ENCODE measurements around the gene MT1E. TPM values are rescaled to one million over a fixed set of nuclear protein-coding genes. Genes with fewer than 3 reads are reported as not detected.
A peak's percentile ranks its signal among the peaks of the same experiment; 100 is the strongest.

The MT1E gene
- total RNA-seq, 1 experiment from 2014 or later, result 383 TPM

GRCh38 chr16:56623637-56624036, 1.9 kb upstream of the MT1E start (continued):
- TF ChIP-seq ZBTB33 (IDR thresholded peaks at IDR 0.05; ENCODE audit: extremely low read depth, insufficient replicate concordance, low read length) (no peak), TCF7L2 (IDR thresholded peaks at IDR 0.05; ENCODE audit: borderline replicate concordance, extremely low read depth, insufficient read depth, insufficient read length) (no peak), EZH2 (IDR thresholded peaks at IDR 0.05) (no peak)

- ChIA-PET CTCF (interaction anchor here (1.0 to 2.8 kb wide), 6 partner anchors 16 to 76 kb away, joined by 3 to 7 read pairs (median 4); partner anchors contain the start of gene MT2A), RAD21 (ENCODE audit: low non-redundant PET in 1 of 2, low total read pairs in 2 of 2, uncharacterized antibody in 2 of 2, unreplicated experiment in 2 of 2) (interaction anchor here (0.7 to 2.7 kb wide), 9 partner anchors 15 to 76 kb away, joined by 3 to 7 read pairs (median 4); partner anchors contain the start of gene MT2A (in 1 of the 2)), POLR2A (interaction anchor here (0.8 to 9.4 kb wide), 20 partner anchors 7 to 305 kb away, joined by 3 to 344 read pairs (median 5); partner anchors contain the start of genes MT1F, MT1X, MT2A and NUDT21)
- Histone ChIP-seq H3K4me3 (replicated peaks in 1 of 2; ENCODE audit: low read depth in 1 of 2, low read length in 2 of 2) (peak overlapping the region; percentile 66 to 72), H2AFZ (ENCODE audit: low read depth, low read length, poor library complexity, severe bottlenecking) (no peak overlapping the region), H3K9me3 (ENCODE audit: control insufficient read depth in 1 of 2, insufficient read depth in 1 of 2, low read depth in 1 of 2, low read length in 2 of 2) (no peaks in the 10 kb centered on the region), H3K4me2 (ENCODE audit: low read length) (peak overlapping the region; percentile 88), H4K20me1 (ENCODE audit: insufficient read depth) (no peaks in the 10 kb centered on the region), H3K27ac (ENCODE audit: low read depth, low read length) (peak overlapping the region; percentile 97), H3K27me3 (ENCODE audit: insufficient read depth, low read length) (no peaks in the 10 kb centered on the region), H3K36me3 (ENCODE audit: control insufficient read depth in 1 of 2, insufficient read depth in 2 of 2, low read length in 2 of 2) (no peaks in the 10 kb centered on the region), H3K4me1 (ENCODE audit: control insufficient read depth in 1 of 2, insufficient read depth in 2 of 2, low read length in 2 of 2) (peaks cover 12 to 48% of the 10 kb centered on the region in 2 experiments), H3K9me2 (ENCODE audit: insufficient read depth) (no peaks in the 10 kb centered on the region), H3K79me2 (ENCODE audit: insufficient read depth, low read length) (peaks cover 12% of the 10 kb centered on the region), H3K9ac (ENCODE audit: low read length) (peak overlapping the region; percentile 87)
- BruUV-seq (replicated peaks), result TSS peak; percentile 94
- intact Hi-C loops (cut with micrococcal nuclease), result loop anchor here (1.0 to 5.0 kb wide), 3 partner anchors 18 to 56 kb away; partner anchors contain the start of genes MT1X and MT2A
- TF ChIP-seq MAX (IDR thresholded peaks at IDR 0.05) (peak; percentile 24; the same call in 1 of the 2 replicates), ZNF274 (IDR thresholded peaks at IDR 0.05; ENCODE audit: low read depth, low read length) (no peak), ZFX (IDR thresholded peaks at IDR 0.05) (0 out of 2 replicates have a peak, but pooled peaks have one; percentile 27), ELF1 (IDR thresholded peaks at IDR 0.05; ENCODE audit: borderline replicate concordance, low read depth) (no peak), JUND (IDR thresholded peaks at IDR 0.05) (peak; percentile 24; the same call in 1 of the 2 replicates), FOSL1 (IDR thresholded peaks at IDR 0.05; ENCODE audit: low read depth) (no peak)
- ATAC-seq (peak; percentile 24), DNase-seq (ENCODE audit: low read depth, low spot score) (no peak)
Observed at GRCh38 chr16:56625943-56626654, 518 bp downstream of the MT1E start.
